ENCODE data around the gene CD177.
"Not testable (repeated sequence)": the region's sequence is repeated elsewhere in the genome, so short reads cannot be mapped to it uniquely, and the experiment has no call there.

CD177 gene

DNA sequence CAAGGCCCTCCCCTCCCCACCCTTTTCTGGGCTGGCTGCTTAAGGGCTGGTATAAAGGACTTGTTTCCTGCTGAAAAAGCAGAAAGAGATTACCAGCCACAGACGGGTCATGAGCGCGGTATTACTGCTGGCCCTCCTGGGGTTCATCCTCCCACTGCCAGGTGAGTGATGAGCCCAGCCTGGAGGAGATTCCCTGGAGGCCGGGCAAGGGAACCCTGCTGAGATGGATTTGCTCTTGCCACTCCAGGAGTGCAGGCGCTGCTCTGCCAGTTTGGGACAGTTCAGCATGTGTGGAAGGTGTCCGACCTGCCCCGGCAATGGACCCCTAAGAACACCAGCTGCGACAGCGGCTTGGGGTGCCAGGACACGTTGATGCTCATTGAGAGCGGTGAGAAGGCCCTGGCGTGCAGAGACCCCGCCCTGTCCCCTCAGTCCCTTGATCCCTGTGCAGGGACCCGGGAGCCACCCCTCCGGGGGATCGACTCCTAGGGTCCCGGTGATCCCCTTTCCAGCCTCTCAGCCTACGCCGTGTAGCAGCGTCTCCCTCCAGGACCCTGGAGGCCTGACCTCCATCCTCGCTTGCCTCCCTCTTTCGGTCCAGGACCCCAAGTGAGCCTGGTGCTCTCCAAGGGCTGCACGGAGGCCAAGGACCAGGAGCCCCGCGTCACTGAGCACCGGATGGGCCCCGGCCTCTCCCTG is at the start of gene CD177:
TSS of gene CD177 (plus strand) at position 81 of the 699 bp plus-strand sequence. CDS start at position 110, 29 bp downstream.
- DNase-seq: no peak

GRCh38 chr19:43305642-43306041 is 47.8 kb upstream of the CD177 start:
- DNase-seq: no peak

GRCh38 chr19:43306097-43306496 is 47.4 kb upstream of the CD177 start:
- DNase-seq: no peak

GRCh38 chr19:43308244-43308815 is 45.2 kb upstream of the CD177 start:
- no peak for DNase-seq

DNA sequence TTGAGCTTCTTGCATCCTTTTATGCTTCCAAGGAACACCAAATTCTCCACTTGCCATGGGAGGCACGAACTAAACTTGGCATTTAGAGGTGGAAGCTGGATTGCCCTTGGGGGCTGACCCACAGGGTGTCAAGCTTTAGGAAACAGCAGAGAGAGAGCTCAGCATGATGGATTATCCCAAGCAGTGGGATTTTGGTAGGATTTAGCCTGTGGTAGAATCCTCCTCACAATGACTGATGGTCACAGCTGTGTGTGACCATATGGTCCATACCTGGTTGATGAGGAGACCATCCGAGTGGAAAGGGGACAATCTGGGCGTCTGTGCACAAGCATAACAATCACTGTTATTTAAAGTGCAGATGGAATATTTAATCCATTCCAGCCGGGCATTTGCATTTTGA is 44.0 kb upstream of the CD177 start:
- DNase-seq: no peak

DNA sequence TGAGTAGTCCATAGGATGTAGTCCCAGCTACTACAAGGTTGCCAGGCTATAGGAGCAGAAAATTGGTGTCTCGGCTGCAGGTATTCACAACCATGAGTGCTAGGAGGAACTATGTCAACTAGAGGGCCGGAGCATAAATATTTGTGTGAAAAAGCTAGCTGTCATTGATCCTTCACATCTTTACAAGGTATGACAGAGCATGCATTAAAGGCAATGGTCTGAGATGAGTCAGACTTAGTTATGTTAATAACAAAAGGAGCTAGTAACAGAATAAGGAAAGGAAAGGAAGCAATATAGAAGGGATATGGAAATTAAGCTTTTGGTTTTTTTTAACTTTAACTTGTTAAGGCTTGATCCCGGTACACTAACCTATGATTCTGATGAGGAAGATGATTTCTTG is 43.3 kb upstream of the CD177 start:
- no peak for DNase-seq

GRCh38 chr19:43311256-43311655 is 42.2 kb upstream of the CD177 start:
- no peak for DNase-seq

DNA sequence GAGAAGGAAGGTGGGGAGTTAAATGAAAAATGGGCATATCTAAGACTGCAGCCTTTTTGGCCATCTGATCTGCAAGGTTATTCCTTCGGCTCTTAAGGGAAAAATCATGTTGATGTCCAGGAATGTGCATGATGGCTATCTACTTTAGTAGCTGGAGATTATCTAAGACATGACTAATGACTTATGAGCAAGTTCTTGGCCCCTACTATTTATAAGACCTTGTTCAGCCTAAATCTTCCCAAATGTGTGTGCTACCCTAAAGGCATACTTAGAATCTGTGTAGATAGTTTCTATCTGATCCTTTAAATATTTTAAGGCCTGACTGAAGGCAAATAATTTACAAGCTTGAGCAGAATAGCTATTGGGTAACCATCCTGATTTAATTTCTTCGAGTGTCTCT is 41.8 kb upstream of the CD177 start:
- DNase-seq: no peak

DNA sequence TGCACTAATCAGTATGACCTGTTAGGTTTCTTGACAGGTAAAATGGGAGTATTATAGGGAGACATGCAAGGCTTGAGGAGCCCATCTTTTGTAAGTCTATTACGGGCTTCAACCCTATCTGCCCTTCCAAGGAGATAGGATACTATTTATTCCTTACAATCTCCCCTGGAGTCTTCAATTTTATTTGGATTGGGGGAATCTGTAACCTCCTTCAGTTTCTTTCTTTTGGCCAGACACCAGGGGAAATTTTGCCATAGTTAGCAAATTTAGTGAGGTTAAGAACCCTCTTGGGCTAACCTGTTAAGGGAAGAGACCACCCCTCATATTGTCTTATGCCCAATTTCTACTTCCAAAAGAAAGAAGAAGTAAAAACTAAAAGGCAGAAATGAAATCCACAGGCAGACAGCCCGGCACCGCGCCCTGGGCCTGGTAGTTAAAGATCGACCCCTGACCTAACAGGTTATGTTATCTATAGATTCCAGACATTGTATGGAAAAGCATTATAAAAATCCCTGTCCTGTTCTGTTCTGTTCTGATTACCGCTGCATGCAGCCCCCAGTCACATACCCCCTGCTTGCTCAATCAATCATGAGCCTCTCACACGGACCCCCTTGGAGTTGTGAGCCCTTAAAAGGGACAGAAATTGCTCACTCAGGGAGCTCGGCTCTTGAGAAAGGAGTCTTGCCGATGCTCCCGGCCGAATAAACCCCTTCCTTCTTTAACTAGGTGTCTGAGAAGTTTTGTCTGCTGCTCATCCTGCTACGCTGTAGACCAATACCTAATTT is 39.6 kb upstream of the CD177 start:
- DNase-seq: no peak

- no peak for DNase-seq
Measured at GRCh38 chr19:43315851-43316250, 37.6 kb upstream of the CD177 start.

- no peak for DNase-seq
Measured at GRCh38 chr19:43316591-43317319, 36.7 kb upstream of the CD177 start.

DNA sequence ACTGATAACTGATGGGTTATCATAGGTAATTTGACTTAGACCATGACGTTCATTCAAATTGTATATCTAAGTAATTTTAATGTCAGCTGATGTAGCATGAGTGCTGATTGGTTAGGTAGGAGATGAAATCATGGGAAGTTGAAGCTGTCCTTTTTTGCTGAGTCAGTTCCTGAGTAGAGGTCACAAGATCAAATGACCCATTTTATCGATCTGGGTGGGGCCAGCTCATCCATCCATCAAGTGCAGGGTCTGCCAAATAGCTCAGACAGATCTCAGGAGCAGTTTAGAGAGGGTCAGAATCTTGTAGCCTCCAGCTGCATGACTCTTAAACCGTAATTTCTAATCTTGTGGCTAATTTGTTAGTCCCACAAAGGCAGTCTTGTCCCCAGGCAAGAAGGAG is 35.3 kb upstream of the CD177 start:
- DNase-seq: no peak

DNA sequence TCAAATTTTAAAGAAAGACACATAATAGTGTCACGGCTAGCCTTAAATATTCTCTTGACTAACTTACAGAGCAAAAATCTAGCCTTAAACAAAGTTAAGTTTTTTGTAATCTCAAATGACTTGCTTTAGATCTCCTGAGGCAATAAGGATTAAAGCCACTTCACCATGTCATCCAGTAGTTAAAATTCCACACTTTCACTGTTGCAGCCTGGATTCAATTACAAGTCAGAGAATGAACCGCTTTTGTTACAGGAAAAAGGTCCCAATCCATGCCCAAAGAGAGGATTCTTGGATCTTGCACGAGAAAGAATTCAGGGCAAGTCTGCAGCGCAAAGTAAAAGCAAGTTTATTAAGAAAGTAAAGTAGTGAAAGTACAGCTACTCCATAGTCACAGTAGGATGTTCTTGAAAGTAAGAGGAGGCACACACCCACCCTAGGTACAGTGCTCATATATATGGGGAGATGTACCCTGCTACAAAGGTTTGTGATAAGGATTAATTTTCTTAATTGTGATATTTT is 34.6 kb upstream of the CD177 start:
- DNase-seq: no peak

- DNase-seq: no peak
Measured at GRCh38 chr19:43320546-43320945, 32.9 kb upstream of the CD177 start.

DNA sequence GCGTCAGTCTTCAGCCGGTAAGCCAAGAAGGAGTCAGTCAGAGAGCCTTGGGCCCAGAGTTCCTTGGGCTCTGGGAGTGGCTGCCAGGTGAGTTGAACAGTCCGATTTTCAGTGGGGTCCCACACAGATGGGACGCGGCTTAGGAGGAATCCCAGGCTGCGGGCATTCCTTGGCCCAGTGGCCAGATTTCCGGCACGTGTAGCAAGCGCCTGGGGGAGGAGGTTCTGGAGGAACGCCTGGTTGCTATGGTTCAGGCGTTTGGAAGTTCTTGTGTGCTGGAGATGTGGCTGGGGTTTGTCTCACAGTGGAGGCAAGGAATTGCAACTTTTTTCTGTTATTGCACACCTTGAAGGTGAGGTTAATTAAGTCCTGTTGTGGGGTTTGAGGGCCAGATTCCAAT is 26.7 kb upstream of the CD177 start:
- DNase-seq: not testable (repeated sequence)

DNA sequence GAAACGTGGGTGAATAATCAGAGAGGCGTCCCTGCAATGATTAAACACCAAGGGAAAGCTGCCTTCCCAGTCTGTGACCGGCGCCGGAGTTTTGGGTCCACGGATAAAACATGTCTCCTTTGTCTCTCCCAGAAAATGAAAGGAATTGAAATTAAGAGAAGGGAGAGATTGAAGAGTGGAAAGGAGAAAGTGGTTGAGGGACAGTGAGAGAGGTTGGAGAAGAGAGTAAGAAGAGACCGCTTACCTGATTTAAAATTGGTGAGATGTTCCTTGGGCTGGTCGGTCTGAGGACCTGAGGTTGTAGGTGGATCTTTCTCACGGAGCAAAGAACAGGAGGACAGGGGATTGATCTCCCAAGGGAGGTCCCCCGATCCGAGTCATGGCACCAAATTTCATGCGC is 24.9 kb upstream of the CD177 start:
- not testable (repeated sequence) for DNase-seq

- DNase-seq: not testable (repeated sequence)
Measured at GRCh38 chr19:43329049-43329448, 24.4 kb upstream of the CD177 start.

- DNase-seq: no peak
Measured at GRCh38 chr19:43329989-43330388, 23.5 kb upstream of the CD177 start.

DNA sequence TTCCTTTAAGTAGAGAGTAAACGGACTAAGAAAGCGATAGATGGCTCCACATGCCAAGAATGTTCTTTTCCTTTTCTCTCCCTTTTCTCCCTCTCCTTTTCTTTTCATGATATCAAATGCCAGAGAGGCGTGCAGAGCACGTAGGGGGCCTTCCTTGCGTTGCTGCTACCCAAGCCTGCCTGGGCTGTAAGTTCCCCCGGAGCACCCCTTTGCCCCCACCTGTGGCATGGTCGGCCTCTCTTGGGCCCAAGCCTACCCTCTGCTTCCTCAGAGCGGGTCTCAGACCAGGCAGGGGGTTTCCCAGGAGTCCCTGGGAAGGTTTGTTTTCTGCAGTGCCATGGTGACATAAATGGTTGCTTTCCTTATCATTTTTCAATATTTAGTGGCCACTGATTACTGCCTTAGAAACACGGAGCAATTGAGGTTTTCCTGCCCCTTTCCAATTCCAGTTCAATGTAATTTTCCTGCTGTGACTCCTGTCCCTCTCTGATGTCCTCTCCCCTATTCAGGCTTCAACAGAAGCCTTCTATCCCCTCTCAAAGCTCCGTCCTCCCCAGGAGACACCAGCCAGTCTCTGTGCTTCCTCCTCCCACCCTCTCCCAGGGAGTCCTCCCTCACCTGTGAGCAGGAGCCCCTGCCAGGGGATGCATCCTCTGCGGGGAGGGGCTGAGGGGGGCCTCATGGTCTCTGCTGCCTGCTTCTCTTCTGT is 22.6 kb upstream of the CD177 start:
- no peak for DNase-seq

GRCh38 chr19:43331435-43332010 is 22.0 kb upstream of the CD177 start:
- no peak for DNase-seq

DNA sequence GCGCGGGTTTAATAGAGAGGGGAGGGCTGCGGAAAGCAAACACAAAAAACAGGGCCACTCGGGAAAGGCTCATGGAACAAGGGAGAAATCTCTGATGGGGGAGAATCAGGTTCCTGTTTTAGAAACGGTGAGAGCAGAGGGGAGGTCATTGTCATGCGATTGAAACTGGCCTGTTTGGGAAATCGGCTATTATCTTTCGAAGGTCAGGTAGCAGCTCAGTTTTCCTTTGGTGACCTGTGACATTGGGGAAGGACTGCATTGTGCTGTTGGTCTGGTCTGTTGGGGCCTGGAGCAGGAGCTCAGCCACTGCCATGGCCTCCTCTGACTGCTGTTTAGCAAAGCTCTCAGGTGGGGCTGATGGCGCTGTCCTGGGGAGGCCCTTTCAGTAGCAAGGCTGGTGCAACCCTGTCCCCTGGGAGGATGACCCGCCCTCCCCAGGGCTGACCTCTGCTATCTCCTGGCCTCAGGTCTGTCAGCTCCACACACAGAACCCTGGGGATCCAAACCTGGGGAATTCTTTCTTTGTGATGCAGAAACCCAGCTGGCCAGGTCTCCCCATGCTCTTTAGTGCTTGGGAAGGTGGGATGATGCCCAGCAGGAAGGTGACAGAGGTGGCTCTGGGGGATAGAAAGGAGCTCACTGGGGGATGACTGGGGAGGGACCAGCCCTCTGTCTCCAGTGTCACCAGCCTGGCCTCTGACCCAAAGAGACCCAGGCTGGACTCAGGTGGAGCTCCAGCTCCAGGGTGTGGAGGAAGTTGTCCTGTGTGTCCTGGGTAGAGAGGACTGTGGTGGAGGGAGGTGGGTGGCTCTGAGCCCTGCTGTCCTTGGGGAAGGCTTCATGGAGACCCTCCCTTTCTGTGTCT is 21.2 kb upstream of the CD177 start:
- DNase-seq: no peak

Data from right hindlimb (tissue), 1 donor.